ENCODE results near the gene TTC22.

Gene TTC22

GRCh38 chr1:54808443-54809207 is 7.5 kb upstream of the TTC22 start:
- no peak for DNase-seq (ENCODE audit: low spot score)

GRCh38 chr1:54807756-54808155 is 6.6 kb upstream of the TTC22 start:
- no peak for DNase-seq (ENCODE audit: low spot score)

- DNase-seq (ENCODE audit: low spot score) = no peak
Measured at GRCh38 chr1:54806931-54807611, 5.9 kb upstream of the TTC22 start.

- no peak for DNase-seq (ENCODE audit: low spot score)
Measured at GRCh38 chr1:54805981-54806381, 4.9 kb upstream of the TTC22 start.

- DNase-seq (ENCODE audit: low spot score) = no peak
Measured at GRCh38 chr1:54805466-54805865, 4.3 kb upstream of the TTC22 start.

GRCh38 chr1:54804471-54805132 is 3.5 kb upstream of the TTC22 start:
- DNase-seq (ENCODE audit: low spot score) = no peak

- DNase-seq (ENCODE audit: low spot score) = no peak
Measured at GRCh38 chr1:54803761-54804470, 2.8 kb upstream of the TTC22 start.

GRCh38 chr1:54800041-54800898 is 853 bp downstream of the TTC22 start:
- DNase-seq (ENCODE audit: low spot score) = no peak

- no peak for DNase-seq (ENCODE audit: low spot score)
Measured at GRCh38 chr1:54798769-54799641, 2.1 kb downstream of the TTC22 start.

- no peak for DNase-seq (ENCODE audit: low spot score)
Measured at GRCh38 chr1:54798206-54798605, 2.9 kb downstream of the TTC22 start.

GRCh38 chr1:54796902-54797301 is 4.2 kb downstream of the TTC22 start:
- DNase-seq (ENCODE audit: low spot score) = no peak

- no peak for DNase-seq (ENCODE audit: low spot score)
Measured at GRCh38 chr1:54795841-54796468, 5.2 kb downstream of the TTC22 start.

- DNase-seq (ENCODE audit: low spot score) = no peak
Measured at GRCh38 chr1:54795356-54795665, 5.8 kb downstream of the TTC22 start.

- no peak for DNase-seq (ENCODE audit: low spot score)
Measured at GRCh38 chr1:54794451-54795355, 6.4 kb downstream of the TTC22 start.

GRCh38 chr1:54792686-54793282 is 8.3 kb downstream of the TTC22 start:
- DNase-seq (ENCODE audit: low spot score) = peak; percentile 52

GRCh38 chr1:54791880-54792522 is 9.1 kb downstream of the TTC22 start:
- DNase-seq (ENCODE audit: low spot score) = peak; percentile 71

- DNase-seq (ENCODE audit: low spot score) = no peak
Measured at GRCh38 chr1:54788459-54788858, 12.7 kb downstream of the TTC22 start.

- DNase-seq (ENCODE audit: low spot score) = no peak
Measured at GRCh38 chr1:54787604-54788003, 13.5 kb downstream of the TTC22 start.
